ENCODE results near the gene SIAE. TPM values are rescaled to one million over a fixed set of nuclear protein-coding genes. Genes with fewer than 3 reads are reported as not detected.

Gene SIAE, protein sequence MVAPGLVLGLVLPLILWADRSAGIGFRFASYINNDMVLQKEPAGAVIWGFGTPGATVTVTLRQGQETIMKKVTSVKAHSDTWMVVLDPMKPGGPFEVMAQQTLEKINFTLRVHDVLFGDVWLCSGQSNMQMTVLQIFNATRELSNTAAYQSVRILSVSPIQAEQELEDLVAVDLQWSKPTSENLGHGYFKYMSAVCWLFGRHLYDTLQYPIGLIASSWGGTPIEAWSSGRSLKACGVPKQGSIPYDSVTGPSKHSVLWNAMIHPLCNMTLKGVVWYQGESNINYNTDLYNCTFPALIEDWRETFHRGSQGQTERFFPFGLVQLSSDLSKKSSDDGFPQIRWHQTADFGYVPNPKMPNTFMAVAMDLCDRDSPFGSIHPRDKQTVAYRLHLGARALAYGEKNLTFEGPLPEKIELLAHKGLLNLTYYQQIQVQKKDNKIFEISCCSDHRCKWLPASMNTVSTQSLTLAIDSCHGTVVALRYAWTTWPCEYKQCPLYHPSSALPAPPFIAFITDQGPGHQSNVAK
- 10.3 and 31.5 TPM in 2 replicates for total RNA-seq

DNA sequence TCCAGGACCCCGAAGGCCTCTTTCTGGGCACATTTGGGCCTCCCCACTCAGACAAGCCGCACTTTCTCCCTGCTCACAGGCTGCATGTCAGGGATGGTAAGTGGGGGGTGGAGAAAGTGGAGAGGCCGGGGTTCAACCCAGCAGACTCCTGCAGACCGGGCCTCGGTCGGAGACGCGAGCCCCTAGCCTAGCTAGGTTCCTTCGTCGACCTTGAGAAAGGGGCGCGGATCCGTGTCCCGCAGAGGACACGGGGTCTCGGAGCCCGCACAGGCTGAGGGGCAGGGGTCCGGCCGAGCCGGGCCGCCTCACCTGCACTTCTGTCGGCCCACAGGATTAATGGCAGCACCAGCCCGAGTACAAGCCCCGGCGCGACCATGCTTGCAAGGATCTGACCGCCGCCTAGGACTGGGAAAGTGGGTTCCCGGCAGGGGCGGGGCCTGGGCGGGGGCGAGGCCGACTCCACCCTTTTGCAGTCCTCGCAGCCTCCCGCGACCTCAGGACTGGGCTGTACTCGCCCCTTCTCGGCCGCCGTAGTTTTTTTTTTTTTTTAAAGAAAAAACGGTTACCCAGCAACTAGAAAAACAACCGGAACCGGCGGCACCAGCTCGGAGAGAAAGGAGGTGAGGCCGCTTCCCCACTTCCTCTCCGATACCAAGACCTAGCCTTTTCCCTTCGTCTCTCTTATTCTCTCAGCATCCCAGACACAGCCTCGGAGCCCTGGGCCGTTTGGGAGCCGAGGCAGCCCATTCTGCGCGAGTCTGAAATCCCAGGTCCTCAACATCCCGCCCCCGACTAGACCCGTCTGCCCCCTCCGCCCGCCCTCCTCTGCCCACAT is at the start of gene SIAE, which contains the start of gene SPA17:
SIAE (minus strand) TSS at position 407 of the 835 bp plus-strand sequence; CDS start at position 376, 31 bp downstream.
SPA17 (plus strand) TSS at position 572 of the 835 bp plus-strand sequence. CDS start 1,361 bp downstream, outside the sequence.

DNA sequence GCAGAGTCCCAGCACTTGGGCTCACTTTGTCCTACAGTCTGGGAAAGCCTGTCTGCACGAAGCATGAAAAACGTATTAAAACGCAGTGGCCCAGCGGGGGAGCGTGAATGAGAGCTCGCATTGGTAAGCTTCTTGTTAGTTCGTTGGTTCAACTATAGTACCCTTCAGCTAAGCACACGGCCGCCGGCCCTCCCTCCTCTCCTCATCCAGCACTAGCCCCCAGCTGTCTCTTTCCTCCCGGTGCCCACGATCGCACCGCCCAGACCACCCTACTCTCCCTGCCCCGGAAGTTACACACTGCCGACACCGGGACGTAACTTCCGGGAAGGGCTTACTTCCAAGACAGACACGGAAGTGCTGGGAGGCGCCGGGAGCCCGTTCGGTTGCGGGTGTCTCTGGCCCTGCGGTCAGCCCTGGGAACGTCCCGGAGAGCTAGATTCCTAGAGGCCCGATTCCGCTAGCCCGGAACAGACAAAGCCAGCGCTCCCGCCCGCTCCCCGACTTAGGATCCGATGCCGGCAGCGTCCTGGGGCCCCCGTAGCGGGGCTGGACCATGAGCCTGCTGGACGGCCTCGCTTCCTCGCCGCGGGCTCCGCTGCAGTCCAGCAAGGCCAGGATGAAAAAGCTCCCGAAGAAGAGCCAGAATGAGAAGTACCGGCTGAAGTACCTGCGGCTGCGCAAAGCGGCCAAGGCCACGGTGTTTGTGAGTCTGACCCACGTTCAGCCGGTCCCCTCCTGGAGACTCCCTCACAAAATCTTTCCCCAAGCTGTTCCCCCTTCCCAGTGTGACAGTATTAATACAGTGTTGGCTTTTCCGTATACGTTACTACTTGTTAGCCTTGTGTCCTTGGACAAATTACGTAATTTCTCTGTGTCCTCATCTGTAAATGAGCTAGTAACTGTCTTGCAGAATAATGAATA is 50.7 kb downstream of the SIAE start, which contains the start of gene TBRG1:
TBRG1 (plus strand) TSS at position 334 of the 921 bp plus-strand sequence; CDS start at position 554, 220 bp downstream.

DNA sequence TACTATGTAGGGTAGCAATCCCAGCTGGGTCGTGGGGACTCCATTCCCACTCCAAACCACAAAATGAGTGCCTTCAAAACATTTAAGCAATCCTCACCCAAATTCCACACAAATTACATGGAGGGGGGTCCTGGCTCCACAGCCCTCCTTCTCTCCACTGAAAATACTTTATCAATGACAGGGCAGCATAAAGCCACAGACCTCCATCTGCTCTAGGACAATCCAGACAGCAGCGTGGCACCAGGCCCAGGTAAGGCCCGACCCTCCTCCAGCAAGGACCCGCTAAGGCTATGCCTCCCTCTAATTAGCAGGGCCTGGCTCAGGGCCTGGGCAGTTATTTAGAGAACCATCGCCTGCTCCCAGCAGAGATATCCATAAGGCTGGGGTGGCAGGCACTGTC is 62.5 kb downstream of the SIAE start, which contains the start of gene PANX3:
PANX3 (plus strand) TSS at position 365 of the 400 bp plus-strand sequence. CDS start 129 bp downstream, outside the sequence.

Other genes with a start within 250 kb of the SIAE start
- not detected in 2 replicates for gene OR8B4, start 248.9 kb downstream of the SIAE start, total RNA-seq
- not detected in 2 replicates for gene OR8B8, start 228.0 kb downstream of the SIAE start, total RNA-seq
- not detected in 2 replicates for gene OR8B12, start 130.1 kb downstream of the SIAE start, total RNA-seq
- not detected in 2 replicates for gene OR8A1, start 103.7 kb downstream of the SIAE start, total RNA-seq
- gene PANX3, start 62.3 kb downstream of the SIAE start, total RNA-seq = not detected in 2 replicates
- gene TBRG1, start 50.9 kb downstream of the SIAE start, total RNA-seq = 28.4 and 38.9 TPM in 2 replicates
- gene SPA17, start 165 bp upstream of the SIAE start, total RNA-seq = 2.4 and 4.1 TPM in 2 replicates
- not detected in 2 replicates for gene NRGN, start 66.2 kb upstream of the SIAE start, total RNA-seq
- gene VSIG2, start 78.5 kb upstream of the SIAE start, total RNA-seq = under 0.01 and 1.3 TPM in 2 replicates
- gene ESAM, start 88.6 kb upstream of the SIAE start, total RNA-seq = under 0.01 and 0.07 TPM in 2 replicates
- gene MSANTD2, start 126.7 kb upstream of the SIAE start, total RNA-seq = 1.7 and 5.5 TPM in 2 replicates
- 8.5 and 56.0 TPM in 2 replicates for gene ROBO3, start 191.7 kb upstream of the SIAE start, total RNA-seq
- under 0.01 TPM in 1 of 2 replicates, not detected in the other for gene ROBO4, start 224.1 kb upstream of the SIAE start, total RNA-seq
- not detected in 2 replicates for gene HEPN1, start 245.5 kb upstream of the SIAE start, total RNA-seq

All from nasal cavity respiratory epithelium epithelial cell of viscerocranial mucosa (primary cell).